Measurements from ENCODE around the gene IGSF21.
A peak's percentile ranks its signal among the peaks of the same experiment; 100 is the strongest.

IGSF21 gene

GRCh38 chr1:18187054-18187453 is 79.5 kb downstream of the IGSF21 start:
- no peak for DNase-seq

DNA sequence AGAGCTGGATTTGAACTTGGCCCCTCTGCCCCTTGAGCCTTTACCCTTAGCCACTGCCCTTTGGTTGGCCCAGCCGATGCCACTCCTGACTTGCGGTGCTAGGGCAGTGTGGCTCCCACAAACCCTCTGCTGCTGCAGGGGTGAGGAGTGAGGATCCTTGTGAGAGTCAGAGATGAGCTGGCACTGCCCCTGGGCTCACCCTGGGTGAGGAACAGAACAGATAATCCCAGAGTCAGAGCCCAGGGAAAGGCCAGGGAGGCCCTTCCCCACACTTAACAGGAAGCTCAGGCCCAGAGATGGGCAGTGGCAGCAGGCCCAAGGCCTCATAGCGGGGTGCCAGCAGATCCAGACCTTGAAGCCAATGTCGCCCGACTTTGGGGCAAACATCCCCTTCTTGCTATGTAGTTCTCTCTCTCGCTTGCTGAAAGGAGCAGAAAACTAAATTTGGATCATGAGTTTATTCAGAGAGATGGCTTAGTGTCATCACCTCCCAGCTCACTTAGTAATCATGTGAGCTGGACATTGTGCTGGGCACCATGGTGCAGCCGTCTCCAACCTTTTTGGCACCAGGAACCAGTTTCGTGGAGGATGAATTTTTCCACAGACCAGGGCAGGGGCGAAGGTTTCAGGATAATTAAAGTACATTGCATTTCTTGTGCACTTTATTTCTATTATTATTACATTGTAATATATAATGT is 81.4 kb downstream of the IGSF21 start:
- no peak for DNase-seq

- DNase-seq, result no peak
Measured at GRCh38 chr1:18190598-18190997, 83.0 kb downstream of the IGSF21 start.

DNA sequence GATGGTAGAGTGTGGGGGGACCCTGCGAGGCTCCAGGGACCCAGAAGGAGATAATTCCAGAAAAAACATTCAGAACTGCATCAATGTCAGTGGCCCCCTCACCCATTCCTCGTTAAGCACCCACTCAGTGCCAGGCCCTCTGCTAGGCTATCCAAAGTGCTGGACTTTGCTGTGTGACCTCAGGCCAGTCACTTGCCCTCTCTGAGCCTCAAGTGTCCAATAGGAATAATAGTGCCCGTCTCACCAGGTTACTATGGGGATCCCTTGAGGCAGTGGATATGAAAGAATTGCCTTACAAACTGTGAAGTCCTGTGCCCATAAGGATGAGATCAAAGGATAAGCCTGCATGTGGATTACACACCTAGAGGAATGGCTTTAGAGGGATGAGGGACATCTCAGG is 83.4 kb downstream of the IGSF21 start:
- DNase-seq, result no peak

- DNase-seq, result no peak
Measured at GRCh38 chr1:18191481-18192155, 84.0 kb downstream of the IGSF21 start.

DNA sequence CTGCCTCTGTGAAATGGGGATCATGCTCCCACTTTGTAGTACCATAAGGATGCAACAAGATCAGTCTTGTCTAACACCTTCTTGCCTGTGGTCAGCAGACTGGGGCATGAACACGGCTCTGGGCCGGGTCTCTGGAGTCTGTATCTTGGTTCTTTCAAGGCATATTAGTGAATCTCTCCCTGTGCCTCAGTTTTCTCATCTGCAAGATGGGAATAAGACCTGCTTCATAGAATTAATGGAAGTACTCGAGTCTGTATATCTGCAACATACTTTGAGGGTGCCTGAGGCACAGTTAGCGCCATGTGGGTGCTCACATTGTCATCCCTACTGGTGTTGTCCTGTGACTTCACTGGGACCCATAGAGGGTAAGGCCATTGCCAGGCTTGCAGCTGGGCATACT is 84.6 kb downstream of the IGSF21 start:
- no peak for DNase-seq

GRCh38 chr1:18192974-18193373 is 85.4 kb downstream of the IGSF21 start:
- DNase-seq, result no peak

GRCh38 chr1:18197299-18197698 is 89.7 kb downstream of the IGSF21 start:
- DNase-seq, result no peak

GRCh38 chr1:18198260-18198659 is 90.7 kb downstream of the IGSF21 start:
- no peak for DNase-seq

- no peak for DNase-seq
Measured at GRCh38 chr1:18199462-18199861, 91.9 kb downstream of the IGSF21 start.

GRCh38 chr1:18200136-18200717 is 92.6 kb downstream of the IGSF21 start:
- DNase-seq, result no peak

GRCh38 chr1:18200918-18201317 is 93.3 kb downstream of the IGSF21 start:
- DNase-seq, result no peak

GRCh38 chr1:18201997-18202719 is 94.6 kb downstream of the IGSF21 start:
- no peak for DNase-seq

DNA sequence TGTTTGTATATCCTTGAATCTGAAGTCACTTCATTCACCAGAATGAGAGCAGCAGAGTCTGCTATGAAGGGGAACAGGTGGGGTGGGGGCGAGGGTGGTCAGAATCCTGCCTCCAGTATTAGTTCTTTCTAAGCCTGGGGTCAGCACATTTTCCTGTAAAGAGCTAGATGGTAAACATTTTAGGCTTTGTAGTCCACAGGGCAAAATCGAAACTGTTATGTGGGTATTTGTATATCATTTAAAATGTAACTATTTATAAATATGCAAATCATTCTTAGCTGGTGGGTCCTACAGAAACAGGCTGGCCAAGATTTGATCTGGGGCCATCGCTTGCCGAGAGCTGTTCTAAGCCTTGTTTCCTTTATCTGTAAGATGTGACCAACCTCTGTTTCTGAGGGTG is 96.0 kb downstream of the IGSF21 start:
- no peak for DNase-seq

DNA sequence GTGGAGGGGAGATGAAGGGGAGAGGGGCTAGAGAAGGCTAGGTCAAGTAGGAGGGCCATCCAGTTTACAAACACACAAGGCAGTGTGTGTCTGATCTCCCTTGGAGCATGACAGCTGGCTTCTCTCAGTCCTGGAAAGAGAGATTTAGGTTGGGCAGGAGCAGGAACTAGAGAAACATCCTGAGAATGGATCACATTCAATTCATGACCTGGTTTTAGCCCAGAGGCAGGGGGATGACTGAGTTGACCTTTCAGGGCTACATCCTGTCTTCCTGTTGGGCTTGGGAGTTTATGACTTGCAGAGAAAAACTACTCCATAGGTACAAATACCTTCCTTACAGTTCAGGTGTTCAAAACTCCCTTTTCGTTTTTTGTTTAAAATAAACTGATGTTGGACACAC is 97.0 kb downstream of the IGSF21 start:
- no peak for DNase-seq

- DNase-seq, result no peak
Measured at GRCh38 chr1:18205319-18205718, 97.7 kb downstream of the IGSF21 start.

DNA sequence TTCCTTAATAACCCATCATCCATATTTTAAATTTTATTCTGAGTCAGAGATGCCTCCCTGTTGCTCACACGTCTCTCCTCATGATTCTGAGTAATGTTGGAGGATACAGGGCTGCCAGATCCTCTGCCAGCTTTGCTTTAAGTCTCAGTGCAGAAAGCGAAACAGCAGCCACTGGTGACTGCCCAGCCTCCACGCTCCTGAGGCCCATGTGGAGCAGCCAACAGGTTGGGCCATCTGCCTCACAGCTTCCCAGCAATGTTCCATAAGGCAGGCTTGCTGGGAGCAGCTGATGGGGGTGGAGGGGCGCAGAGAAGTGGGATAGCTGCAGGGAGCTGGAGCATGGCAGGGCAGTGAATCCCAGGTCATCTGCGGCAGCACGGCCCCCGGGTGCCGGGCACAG is 104.2 kb downstream of the IGSF21 start:
- no peak for DNase-seq

DNA sequence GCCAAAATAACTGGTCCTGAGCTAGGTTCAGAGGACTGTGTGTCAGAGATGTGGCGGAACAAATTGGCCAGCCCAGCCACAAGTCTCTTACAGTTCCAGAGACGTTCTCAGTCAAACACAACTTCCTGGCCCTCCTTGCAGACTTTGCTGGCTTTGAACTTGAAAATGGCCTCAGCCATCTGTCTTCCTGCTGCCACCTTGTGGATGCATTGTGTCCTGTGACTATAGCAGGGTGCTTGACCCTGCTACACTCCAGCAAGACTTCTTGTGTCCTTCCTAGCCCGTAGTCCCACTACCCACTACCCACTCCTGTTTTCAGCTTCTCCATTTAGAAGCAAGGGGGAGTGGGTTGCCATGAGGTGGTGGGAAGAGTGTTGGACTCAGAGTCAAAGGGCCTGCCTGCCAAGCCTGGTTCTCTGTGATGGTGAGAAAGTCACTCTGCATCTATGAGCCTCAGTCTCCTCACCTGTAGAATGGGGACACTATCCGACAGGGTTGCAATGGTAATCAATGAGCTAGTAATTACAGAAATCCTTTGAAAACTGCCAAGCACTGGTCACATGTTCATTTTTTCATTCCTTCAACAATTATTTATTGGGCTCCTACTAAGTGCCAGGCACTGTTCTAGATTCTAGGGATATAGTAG is 109.9 kb downstream of the IGSF21 start:
- peak in 1 of 2 experiments; percentile 4 for DNase-seq

DNA sequence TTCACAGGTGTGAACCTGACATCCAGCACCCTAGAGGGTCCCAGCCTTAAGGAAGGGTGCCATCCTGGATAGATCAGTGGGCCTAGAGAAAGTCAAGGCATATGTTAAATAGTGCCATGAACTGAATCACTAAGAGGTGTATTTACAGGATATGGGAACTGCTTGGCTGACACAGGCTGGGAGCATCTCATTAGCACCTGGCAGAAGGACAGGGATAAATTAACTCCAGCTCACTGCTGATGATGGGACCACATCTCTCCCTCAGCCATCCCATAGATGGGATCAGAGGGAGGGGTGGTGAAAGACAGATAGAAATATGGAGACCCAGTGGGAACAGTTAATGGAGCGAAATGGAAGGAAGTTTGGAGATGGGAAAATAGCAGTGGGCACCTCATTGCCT is 122.0 kb downstream of the IGSF21 start:
- DNase-seq, result no peak

GRCh38 chr1:18230321-18230720 is 122.7 kb downstream of the IGSF21 start:
- DNase-seq, result no peak

DNA sequence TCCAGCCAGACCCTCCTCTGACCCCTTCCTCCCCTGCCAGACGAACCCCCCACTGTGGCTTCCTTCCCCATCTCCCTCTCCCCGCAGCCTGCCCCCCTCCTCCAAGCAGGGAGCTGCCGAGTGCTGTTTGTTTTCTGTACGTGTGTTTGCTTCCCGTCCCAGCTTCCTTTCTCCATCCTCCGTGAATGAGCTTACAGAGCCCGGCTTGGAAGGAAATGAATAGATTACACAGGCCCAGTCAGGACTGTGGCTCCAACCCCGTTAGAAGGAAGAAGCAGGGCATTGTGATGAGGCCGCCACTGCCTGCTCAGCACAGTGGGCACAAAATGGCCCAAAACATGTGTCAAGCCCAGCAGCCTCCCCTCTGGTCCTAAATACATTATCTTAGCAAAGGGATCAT is 123.2 kb downstream of the IGSF21 start:
- peak in 1 of 2 experiments; percentile 7 for DNase-seq

DNA sequence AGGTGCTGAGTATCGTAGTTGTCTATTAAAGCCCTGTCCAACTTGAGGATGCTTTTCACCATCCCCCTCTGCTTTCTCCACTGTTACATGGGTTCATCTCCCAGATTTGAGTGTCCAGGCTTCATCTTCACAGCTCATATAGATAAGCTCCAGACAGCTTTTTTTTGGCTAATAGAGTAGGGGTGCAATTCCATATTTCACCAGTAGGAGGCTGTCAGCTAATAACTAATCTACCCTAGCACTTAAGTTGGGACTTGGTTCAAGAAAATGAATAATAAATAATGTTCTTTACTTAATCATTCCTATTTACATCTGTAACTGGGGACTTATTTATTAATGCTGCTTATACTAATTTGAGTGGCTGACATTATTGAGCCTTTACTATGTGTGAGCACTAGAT is 124.5 kb downstream of the IGSF21 start:
- DNase-seq, result no peak

- DNase-seq, result no peak
Measured at GRCh38 chr1:18233176-18233864, 125.7 kb downstream of the IGSF21 start.

All from SW 1271 (cell line).